Skeletal muscle tissue (tissue), 4 donors: ENCODE results near the gene TGFB1. TPM values are rescaled to one million over a fixed set of nuclear protein-coding genes. Genes with fewer than 3 reads are reported as not detected.
"Not testable (repeated sequence)": the region's sequence is repeated elsewhere in the genome, so short reads cannot be mapped to it uniquely, and the experiment has no call there.

Experiments
- H3K27ac ChIP-seq: one replicate; pipeline ENCODE4 v1.7.0; 2013; ENCODE audit warnings: mild to moderate bottlenecking, low read depth, low read length, inconsistent platforms
- H3K27me3 ChIP-seq, 3 donors: one replicate each; pipeline ENCODE4 v1.7.0; 2013; ENCODE audit warnings: low read length in 3 of 3; ENCODE audit not compliant: control insufficient read depth in 3 of 3, insufficient read depth in 3 of 3
- H3K36me3 ChIP-seq, 3 donors: one replicate each; pipeline ENCODE4 v1.7.0; 2013; ENCODE audit warnings: low read length in 3 of 3; ENCODE audit not compliant: control insufficient read depth in 3 of 3, insufficient read depth in 3 of 3
- H3K4me1 ChIP-seq, 3 donors: one replicate each; pipeline ENCODE4 v1.7.0; 2013; ENCODE audit warnings: low read length in 3 of 3, mild to moderate bottlenecking in 3 of 3; ENCODE audit not compliant: control insufficient read depth in 3 of 3, insufficient read depth in 3 of 3
- H3K4me3 ChIP-seq, 3 donors: one replicate each; pipeline ENCODE4 v1.7.0; 2013; ENCODE audit warnings: low read length in 3 of 3
- H3K9ac ChIP-seq, 3 donors: one replicate each; pipeline ENCODE4 v1.7.0; 2013; ENCODE audit warnings: low read length in 3 of 3, mild to moderate bottlenecking in 3 of 3, moderate library complexity in 2 of 3, low read depth in 1 of 3
- H3K9me3 ChIP-seq, 3 donors: one replicate each; pipeline ENCODE4 v1.7.0; 2013; ENCODE audit warnings: low read length in 3 of 3; ENCODE audit not compliant: control insufficient read depth in 3 of 3
- total RNA-seq: library from RNA; depleted of rRNA; stranded (reverse); fragments of >200 nt; gene quantifications from one replicate; pipeline ENCODE4 v1.2.3, GENCODE V29; 2014
- donor health status: Osteomylitis.

The TGFB1 gene
- total RNA-seq, 1 donor from 2014 or later: 3.1 TPM

- H3K27me3 ChIP-seq: peaks cover 0 to 42% (median 38%) of the 10 kb centered on the region in 3 donors
- peak overlapping the region; percentile 75 to 85 (median 76) for H3K4me3 ChIP-seq
- peaks cover 29 to 37% (median 32%) of the 10 kb centered on the region in 3 donors for H3K4me1 ChIP-seq
- H3K9me3 ChIP-seq: no peaks in the 10 kb centered on the region
- peak overlapping the region; percentile 56 to 74 (median 63) for H3K9ac ChIP-seq
- no peaks in the 10 kb centered on the region for H3K36me3 ChIP-seq
- H3K27ac ChIP-seq: peak overlapping the region; percentile 44
These were observed 2.1 kb downstream of the TGFB1 start for GRCh38 chr19:41351339-41352245.

GRCh38 chr19:41350735-41351338 lies 2.9 kb downstream of the TGFB1 start:
- Histone ChIP-seq H3K9ac (peak overlapping the region; percentile 56 to 74 (median 63)), H3K4me3 (peak overlapping the region; percentile 75 to 85 (median 76)), H3K4me1 (peaks cover 29 to 37% (median 30%) of the 10 kb centered on the region in 3 donors), H3K9me3 (no peaks in the 10 kb centered on the region), H3K36me3 (no peaks in the 10 kb centered on the region), H3K27me3 (peaks cover 0 to 42% (median 38%) of the 10 kb centered on the region in 3 donors), H3K27ac (peak overlapping the region; percentile 44)

DNA sequence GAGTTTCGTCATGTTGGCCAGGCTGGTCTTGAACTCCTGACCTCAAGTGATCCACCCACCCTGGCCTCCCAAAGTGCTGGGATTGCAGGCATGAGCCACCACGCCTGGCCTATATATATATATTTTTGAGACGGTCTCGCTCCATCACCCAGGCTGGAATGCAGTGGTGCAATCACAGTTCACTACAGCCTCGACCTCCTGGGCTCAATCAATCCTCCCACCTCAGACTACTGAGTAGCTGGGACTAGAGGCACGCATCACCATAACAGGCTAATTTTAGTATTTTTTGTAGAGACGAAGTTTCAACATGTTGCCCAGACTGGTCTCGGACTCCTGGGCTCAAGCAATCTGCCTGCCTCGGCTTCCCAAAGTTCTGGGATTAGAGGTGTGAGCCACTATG lies 6.8 kb downstream of the TGFB1 start:
- H3K9ac ChIP-seq, H3K9me3 ChIP-seq, H3K27ac ChIP-seq, H3K4me3 ChIP-seq: not testable (repeated sequence)
- Histone ChIP-seq H3K27me3 (peaks cover 0 to 12% (median 9%) of the 10 kb centered on the region in 3 donors), H3K36me3 (peaks cover 4 to 11% (median 11%) of the 10 kb centered on the region in 3 donors), H3K4me1 (peaks cover 11 to 14% (median 14%) of the 10 kb centered on the region in 3 donors)

- H3K27me3 ChIP-seq: no peaks in the 10 kb centered on the region
- H3K9ac ChIP-seq: no peak overlapping the region
- no peak overlapping the region for H3K4me3 ChIP-seq
- H3K36me3 ChIP-seq: peaks cover 6 to 16% (median 16%) of the 10 kb centered on the region in 3 donors
- H3K4me1 ChIP-seq: peaks cover 0 to 6% (median under 1%) of the 10 kb centered on the region in 3 donors
- no peaks in the 10 kb centered on the region for H3K9me3 ChIP-seq
- H3K27ac ChIP-seq: no peak overlapping the region
These were observed 9.6 kb downstream of the TGFB1 start for GRCh38 chr19:41344162-41344561.

- Histone ChIP-seq H3K36me3 (peaks cover 6 to 16% (median 16%) of the 10 kb centered on the region in 3 donors), H3K27ac (no peak overlapping the region), H3K9ac (no peak overlapping the region)
These were observed 11.8 kb downstream of the TGFB1 start for GRCh38 chr19:41341669-41342490.

GRCh38 chr19:41339936-41340335 lies 13.8 kb downstream of the TGFB1 start:
- Histone ChIP-seq H3K4me3 (no peak overlapping the region), H3K27me3 (no peaks in the 10 kb centered on the region), H3K4me1 (peaks cover 0 to 6% (median 0%) of the 10 kb centered on the region in 3 donors), H3K9me3 (no peaks in the 10 kb centered on the region), H3K9ac (no peak overlapping the region), H3K27ac (no peak overlapping the region), H3K36me3 (peaks cover 6 to 16% (median 15%) of the 10 kb centered on the region in 3 donors)

More at GRCh38 chr19:41341669-41342490, 11.8 kb downstream of the TGFB1 start:
- Histone ChIP-seq H3K4me1 (peaks cover 0 to 6% (median 0%) of the 10 kb centered on the region in 3 donors), H3K9me3 (no peaks in the 10 kb centered on the region), H3K27me3 (no peaks in the 10 kb centered on the region), H3K4me3 (no peak overlapping the region)

- no peaks in the 10 kb centered on the region for H3K4me1 ChIP-seq
- no peaks in the 10 kb centered on the region for H3K27me3 ChIP-seq
- no peak overlapping the region for H3K27ac ChIP-seq
- H3K9ac ChIP-seq: no peak overlapping the region
- peaks cover 6 to 9% (median 8%) of the 10 kb centered on the region in 3 donors for H3K36me3 ChIP-seq
- no peaks in the 10 kb centered on the region for H3K9me3 ChIP-seq
- H3K4me3 ChIP-seq: no peak overlapping the region
These were observed 18.3 kb downstream of the TGFB1 start for GRCh38 chr19:41335467-41335866.

DNA sequence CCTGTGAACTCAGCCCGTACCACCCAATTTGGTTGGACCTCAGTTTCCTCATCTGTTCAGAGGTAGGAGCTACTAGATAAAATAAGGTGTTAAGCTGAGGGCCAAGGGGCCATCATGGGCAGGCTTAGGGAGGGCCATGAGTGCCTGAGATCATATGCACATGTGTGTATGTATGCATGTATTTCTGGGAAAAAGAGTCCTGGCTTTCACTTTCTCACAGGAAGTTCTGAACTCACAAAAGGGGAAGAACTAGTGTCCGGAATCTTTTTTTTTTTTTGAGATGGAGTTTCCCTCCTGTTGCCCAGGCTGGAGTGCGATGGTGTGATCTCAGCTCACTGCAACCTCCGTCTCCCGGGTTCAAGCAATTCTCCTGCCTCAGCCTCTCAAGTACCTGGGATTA lies 18.9 kb downstream of the TGFB1 start:
- H3K27ac ChIP-seq: peak overlapping the region; percentile 48
- H3K4me3 ChIP-seq: no peak overlapping the region

DNA sequence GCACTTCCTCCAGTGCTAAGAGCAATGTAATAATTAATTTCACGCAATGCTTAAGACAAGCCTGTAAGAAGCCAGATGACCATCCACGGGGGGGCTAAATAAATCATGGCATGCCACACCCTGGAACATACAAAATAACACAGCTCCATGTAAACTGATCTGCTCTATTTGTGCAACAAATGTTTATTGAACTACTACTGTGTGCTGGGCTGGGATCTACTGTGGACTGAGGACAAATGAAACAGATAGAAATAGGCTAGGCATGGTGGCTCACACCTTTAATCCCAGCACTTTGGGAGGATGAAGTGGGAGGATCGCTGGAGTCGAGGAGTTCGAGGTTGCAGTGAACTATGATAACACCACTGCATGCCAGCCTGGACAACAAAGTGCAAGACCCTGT lies 21.3 kb downstream of the TGFB1 start:
- peaks cover 6 to 9% (median 6%) of the 10 kb centered on the region in 3 donors for H3K36me3 ChIP-seq

More for the DNA sequence above, 18.9 kb downstream of the TGFB1 start:
- no peaks in the 10 kb centered on the region for H3K4me1 ChIP-seq
- H3K9ac ChIP-seq: no peak overlapping the region
- no peaks in the 10 kb centered on the region for H3K27me3 ChIP-seq
- no peaks in the 10 kb centered on the region for H3K9me3 ChIP-seq
- peaks cover 6 to 8% (median 7%) of the 10 kb centered on the region in 3 donors for H3K36me3 ChIP-seq

More for the DNA sequence above, 21.3 kb downstream of the TGFB1 start:
- H3K4me3 ChIP-seq: no peak overlapping the region
- H3K27ac ChIP-seq: no peak overlapping the region
- H3K9ac ChIP-seq: no peak overlapping the region
- no peaks in the 10 kb centered on the region for H3K27me3 ChIP-seq
- H3K4me1 ChIP-seq: peaks cover 14 to 17% (median 16%) of the 10 kb centered on the region in 3 donors
- H3K9me3 ChIP-seq: no peaks in the 10 kb centered on the region
